Measurements from ENCODE around the gene SNX22. TPM values are rescaled to one million over a fixed set of nuclear protein-coding genes. Genes with fewer than 3 reads are reported as not detected.
A peak's percentile ranks its signal among the peaks of the same experiment; 100 is the strongest.

Gene SNX22
- total and polyA plus RNA-seq, 9 of the 15 experiments (the other 6 are each of a cell fraction or from before 2014, with no cell fraction given): 0.91 to 3.0 (median 2.0) TPM

DNA sequence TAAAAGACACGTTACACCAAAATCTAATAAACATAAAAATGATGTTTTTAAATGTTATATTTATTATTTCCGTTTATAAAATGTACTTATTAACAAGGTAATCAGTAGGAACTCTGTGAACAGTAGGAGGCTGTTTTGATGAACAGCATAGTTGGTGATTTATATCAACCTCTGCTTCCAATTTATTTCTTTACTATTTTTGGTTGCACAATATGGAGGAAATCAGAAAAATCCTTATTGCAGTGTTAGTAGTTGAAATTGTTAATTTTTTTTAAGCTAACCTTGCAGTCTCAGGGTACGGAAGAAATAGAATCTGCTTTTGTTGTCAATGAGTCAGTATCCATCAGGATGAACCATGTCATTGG is 5.0 kb upstream of the SNX22 start:
- H3K27me3 ChIP-seq (ENCODE audit: control insufficient read depth in 2 of 2, insufficient read depth in 2 of 2, low read length in 2 of 2): no peaks in the 10 kb centered on the region
- H3K4me1 ChIP-seq (replicated peaks in 1 of 2; ENCODE audit: control insufficient read depth in 2 of 2, insufficient read depth in 2 of 2, low read length in 2 of 2): peaks cover 52 to 78% of the 10 kb centered on the region in 2 experiments
- DNase-seq (ENCODE audit: extremely low read depth in 1 of 4, low spot score in 3 of 4): no peak
- H3K79me2 ChIP-seq (ENCODE audit: control insufficient read depth, insufficient read depth, low read length): no peaks in the 10 kb centered on the region
- H3K27ac ChIP-seq (ENCODE audit: extremely low read depth, low read depth, low read length): peak overlapping the region; percentile 64
- peaks cover 25% of the 10 kb centered on the region for H3K36me3 ChIP-seq (ENCODE audit: control insufficient read depth, insufficient read depth, low read length)
- H3K4me3 ChIP-seq: 0 out of 2 replicates have a peak overlapping the region, but pooled peaks have one; percentile 7
- H3K9me1 ChIP-seq (ENCODE audit: control insufficient read depth, insufficient read depth, low read length): peaks cover 4% of the 10 kb centered on the region
- peak overlapping the region in 1 of 2 experiments; percentile 59; a peak in 3 of 4 replicates for H3K9ac ChIP-seq (ENCODE audit: insufficient read depth in 1 of 2, low read depth in 2 of 2, low read length in 2 of 2)
- peak overlapping the region; percentile 73 for H3K4me2 ChIP-seq (ENCODE audit: insufficient read depth, low read length)
- ATAC-seq: no peak
- no peaks in the 10 kb centered on the region for H3K9me3 ChIP-seq (replicated peaks; ENCODE audit: control insufficient read depth, insufficient read depth, low read depth, low read length)
- in situ Hi-C loops (cut with MboI) (no loop called here), intact Hi-C loops (cut with micrococcal nuclease) (no loop called here)
- ChIA-PET CTCF (ENCODE audit: low intra/inter-chr PET ratio) (no interaction called here), POLR2A (interaction anchor here (0.5 to 6.1 kb wide), 8 partner anchors 9 to 523 kb away, joined by 3 to 34 read pairs (median 3); partner anchors contain the start of genes CIAO2A, PPIB and TRIP4)
- TF ChIP-seq CHD1 (IDR thresholded peaks at IDR 0.05; ENCODE audit: low read length): no peak
- TF ChIP-seq CEBPG (CRISPR knock-in tag; IDR thresholded peaks at IDR 0.05): no peak
- 0 out of 4 replicates have a peak, but pooled peaks of 1 of the 2 experiments have one; percentile 15 for TF ChIP-seq CEBPG (tag; conservative IDR thresholded peaks at IDR 0.05 in 1 of 2, IDR thresholded peaks at IDR 0.05 in 1 of 2)
- TF ChIP-seq CEBPB (tag; IDR thresholded peaks at IDR 0.05): peak; percentile 82
- no peak for TF ChIP-seq MITF (IDR thresholded peaks at IDR 0.05)
- BruUV-seq (replicated peaks): no TSS peak
- FAIRE-seq: no peak
- WGBS (ENCODE audit: insufficient coverage, low coverage, missing lambda C conversion rate): 20% methylated on average over 3 of the region's 3 CpGs
- peak overlapping the region; percentile 66 for H2AFZ ChIP-seq (ENCODE audit: low read depth, low read length)
- H4K20me1 ChIP-seq (replicated peaks; ENCODE audit: control insufficient read depth, insufficient read depth, low read length): peaks cover 10% of the 10 kb centered on the region; the same call in 1 of the 2 replicates

Measured in K562 (cell line).